HFF-Myc (cell line): ENCODE measurements around the gene POLR2F.
"Not testable (repeated sequence)": the region's sequence is repeated elsewhere in the genome, so short reads cannot be mapped to it uniquely, and the experiment has no call there.

Experiments
- DNase-seq: peaks from one replicate; pipeline ENCODE4 v3.0.0-alpha.2; 2011; ENCODE audit warnings: low read depth; ENCODE audit errors: extremely low read depth
- H3K4me3 ChIP-seq: replicated peaks from 2 replicates; pipeline ENCODE4 v1.5.1; 2011; ENCODE audit warnings: low read depth, mild to moderate bottlenecking, control low read depth, low read length
- TF ChIP-seq, protein P1 (sequence below): IDR thresholded peaks from 2 replicates; pipeline ENCODE4 v1.5.1; 2012; ENCODE audit warnings: mild to moderate bottlenecking, low read depth, low read length, control low read depth; ENCODE audit errors: missing control alignments

POLR2F gene

DNA sequence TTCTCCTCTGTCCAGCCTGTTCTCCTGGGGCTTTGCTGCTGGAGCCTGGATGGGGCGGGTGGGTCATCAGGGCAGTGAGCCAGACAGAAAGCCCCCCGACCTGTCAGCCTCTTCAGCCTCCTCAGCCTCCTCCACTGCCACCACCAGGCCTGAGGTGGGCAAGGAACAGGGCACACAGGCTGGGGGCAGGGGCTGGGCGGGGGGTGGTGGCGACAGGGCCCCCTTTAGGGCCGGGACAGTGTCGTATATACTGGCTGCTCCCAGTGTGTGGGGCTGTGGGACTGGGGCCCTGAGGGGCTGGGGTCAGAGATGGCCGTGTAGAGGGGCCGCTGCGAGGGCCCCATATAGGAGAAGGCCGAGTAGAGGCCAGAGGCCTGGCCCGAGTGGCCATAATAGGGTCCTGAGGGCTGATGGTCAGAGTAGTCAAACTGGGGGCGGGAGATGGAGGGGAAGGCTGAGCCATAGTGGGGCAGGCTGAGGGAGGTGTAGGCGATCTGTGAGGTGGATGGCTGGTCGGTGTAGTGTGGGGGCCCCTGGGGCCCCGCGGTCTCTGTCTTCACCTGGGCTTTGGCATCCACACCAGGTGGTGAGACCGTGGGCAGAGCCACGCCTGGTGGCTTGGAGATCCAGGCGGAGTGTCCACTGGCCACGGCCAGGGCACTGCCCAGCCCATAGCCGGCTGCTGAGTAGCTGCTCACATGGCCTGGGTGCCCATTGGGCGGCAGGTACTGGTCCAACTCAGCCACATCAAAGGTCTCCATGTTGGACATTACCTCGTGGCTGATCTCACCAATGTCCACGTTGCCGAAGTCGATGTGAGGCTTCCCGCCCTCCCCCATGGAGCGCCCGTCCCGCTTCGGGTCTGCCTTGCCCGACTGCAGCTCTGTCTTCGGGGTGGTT is 20.0 kb downstream of the POLR2F start:
- TF ChIP-seq, protein P1, sequence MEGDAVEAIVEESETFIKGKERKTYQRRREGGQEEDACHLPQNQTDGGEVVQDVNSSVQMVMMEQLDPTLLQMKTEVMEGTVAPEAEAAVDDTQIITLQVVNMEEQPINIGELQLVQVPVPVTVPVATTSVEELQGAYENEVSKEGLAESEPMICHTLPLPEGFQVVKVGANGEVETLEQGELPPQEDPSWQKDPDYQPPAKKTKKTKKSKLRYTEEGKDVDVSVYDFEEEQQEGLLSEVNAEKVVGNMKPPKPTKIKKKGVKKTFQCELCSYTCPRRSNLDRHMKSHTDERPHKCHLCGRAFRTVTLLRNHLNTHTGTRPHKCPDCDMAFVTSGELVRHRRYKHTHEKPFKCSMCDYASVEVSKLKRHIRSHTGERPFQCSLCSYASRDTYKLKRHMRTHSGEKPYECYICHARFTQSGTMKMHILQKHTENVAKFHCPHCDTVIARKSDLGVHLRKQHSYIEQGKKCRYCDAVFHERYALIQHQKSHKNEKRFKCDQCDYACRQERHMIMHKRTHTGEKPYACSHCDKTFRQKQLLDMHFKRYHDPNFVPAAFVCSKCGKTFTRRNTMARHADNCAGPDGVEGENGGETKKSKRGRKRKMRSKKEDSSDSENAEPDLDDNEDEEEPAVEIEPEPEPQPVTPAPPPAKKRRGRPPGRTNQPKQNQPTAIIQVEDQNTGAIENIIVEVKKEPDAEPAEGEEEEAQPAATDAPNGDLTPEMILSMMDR: no peak
- H3K4me3 ChIP-seq: no peak overlapping the region
- DNase-seq: no peak

DNA sequence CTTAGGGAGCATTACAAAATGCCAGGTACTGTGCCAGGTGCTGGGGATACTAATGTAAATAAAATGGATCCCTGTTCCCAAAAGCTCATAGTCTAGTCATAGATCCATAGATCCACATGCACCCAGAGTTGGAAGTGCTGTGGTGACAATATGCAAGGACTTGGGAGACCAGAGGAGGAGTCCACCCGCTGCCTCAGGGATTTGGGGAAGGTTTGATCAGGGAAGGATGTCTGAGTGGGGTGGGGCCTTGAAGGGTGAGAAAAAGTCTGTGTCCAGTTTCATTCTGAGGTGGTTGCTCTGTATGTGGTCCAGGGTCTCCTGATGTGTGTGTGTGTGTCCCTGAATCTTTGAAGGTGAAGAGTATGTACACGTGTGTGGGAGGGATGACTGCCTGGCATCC is 21.7 kb downstream of the POLR2F start:
- H3K4me3 ChIP-seq: no peak overlapping the region
- TF ChIP-seq, protein P1: no peak
- DNase-seq: no peak

DNA sequence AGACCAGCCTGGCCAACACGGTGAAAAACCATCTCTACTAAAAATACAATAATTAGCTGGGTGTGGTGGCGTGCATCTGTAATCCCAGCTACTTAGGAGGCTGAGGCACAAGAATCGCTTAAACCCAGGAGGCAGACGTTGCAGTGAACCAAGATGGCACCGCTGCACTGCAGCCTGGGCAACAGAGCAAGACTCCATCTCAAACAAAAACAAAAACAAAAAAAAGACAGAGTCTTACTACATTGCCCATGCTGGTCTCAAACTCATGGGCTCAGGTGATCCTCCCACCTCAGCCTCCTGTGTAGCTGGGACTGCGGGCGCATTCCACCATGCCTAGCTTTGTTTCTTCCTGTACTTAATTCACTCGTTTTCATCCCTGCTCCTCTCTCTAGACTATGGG is 22.5 kb downstream of the POLR2F start:
- not testable (repeated sequence) for H3K4me3 ChIP-seq, DNase-seq

DNA sequence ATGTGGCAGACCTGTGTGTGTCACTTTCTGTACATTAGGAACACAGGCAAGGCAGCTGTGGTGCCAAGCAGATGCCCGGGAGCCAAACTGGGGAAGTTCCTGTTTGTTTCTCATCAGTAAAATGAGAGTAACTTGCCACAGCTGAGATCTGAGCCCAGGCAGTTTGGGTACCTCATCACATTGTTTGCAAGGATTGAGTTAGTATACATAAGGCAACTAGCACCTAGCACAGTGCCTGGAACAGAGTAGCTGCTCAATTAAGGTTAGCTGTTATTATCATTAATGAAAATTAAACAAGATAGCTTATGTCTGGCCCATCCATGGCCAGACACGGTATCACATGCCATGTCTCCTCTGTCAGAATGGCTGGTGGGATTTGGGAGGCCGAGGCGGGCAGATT is 23.0 kb downstream of the POLR2F start:
- TF ChIP-seq, protein P1: no peak
- DNase-seq: no peak
- no peak overlapping the region for H3K4me3 ChIP-seq

DNA sequence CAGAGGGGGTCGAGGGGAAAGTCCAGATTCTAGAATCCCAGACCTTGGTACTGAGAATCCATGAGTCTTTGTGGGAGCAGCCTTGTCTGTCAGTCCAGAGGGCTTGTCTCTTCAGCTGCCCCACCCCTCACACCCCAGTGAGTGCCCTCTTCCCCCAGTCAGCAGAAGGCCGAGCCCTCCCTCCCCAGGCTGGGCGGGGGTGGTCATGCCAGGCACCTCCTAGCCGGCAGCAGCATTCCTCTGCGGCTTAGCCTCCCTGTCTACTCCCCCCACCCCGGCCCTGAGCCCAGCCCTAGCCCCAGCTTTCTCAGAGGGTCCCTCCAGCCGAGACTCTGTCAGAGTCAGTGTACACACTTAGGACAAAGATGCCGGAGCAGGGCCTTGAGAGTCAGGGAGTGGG is 26.3 kb downstream of the POLR2F start:
- no peak overlapping the region for H3K4me3 ChIP-seq

DNA sequence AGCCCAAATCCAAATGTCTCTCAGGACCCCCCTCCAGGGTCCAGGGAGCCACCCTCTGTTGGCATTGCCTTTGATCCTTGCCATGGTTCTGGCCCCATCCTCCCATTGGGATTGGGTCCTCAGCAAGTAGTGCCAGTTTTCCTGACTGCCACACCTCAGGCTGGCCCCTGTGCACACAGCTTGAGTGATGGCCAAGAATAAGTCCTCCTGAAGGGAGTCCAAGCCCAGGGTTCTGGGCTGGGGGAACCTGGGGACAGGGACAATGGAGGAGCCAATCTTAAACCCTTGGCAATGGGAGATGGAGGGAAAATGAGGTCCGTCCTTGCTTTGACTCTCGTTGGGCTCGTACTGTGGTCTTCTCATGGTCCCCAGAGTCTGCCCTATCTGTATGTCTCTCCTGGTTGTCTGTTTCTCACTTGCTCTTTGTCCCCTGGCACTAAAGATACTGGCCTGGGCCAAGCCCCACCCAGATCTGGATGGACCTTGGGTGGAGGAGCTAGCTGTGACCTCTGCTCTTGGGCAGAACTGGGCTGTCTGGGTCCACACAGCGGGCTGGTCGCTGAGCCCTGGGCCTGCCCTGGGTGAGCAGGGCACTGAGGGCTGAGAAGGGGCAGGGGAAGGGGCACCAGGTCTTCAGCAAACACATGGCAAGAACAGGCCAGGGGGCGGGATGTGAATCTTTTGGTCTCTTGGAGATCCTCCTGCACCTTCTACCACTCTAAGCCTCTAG is 27.9 kb downstream of the POLR2F start:
- TF ChIP-seq, protein P1: no peak
- no peak overlapping the region for H3K4me3 ChIP-seq
- DNase-seq: no peak

More for the DNA sequence above, 26.3 kb downstream of the POLR2F start:
- TF ChIP-seq, protein P1: no peak
- no peak for DNase-seq

DNA sequence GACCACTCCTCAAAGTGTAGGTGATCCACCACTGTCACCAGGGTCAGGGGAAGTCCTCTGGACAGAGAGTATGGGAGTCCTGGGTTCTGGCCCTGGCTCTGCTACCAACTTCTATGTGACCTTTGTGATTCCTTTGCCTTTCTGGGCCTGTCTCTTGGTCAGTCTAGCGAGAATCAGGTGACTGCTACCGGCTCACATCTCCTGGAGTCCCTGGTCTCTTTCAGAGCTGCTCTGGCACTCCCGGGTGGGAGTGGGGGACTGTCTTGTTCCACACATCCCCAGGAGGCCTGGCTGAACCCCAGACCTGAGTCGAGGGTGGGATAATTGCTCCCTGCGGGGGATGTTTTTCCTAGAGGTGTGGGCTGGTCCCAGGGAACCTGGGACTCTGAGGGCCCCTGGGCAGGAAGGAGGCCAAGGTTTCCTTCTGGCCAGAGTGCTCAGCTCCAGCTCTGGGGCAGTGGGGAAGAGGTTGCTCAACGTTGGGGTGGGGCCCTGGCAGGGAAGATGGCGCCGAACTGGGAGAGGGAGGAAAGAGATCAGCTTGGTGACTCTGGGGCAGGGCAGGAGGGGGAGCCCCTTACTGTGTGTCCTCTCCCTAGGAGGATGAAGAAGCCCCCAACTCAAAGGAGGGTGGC is 28.8 kb downstream of the POLR2F start:
- no peak for DNase-seq
- no peak overlapping the region for H3K4me3 ChIP-seq
- TF ChIP-seq, protein P1: no peak
